Heart left ventricle (tissue), 16 donors: Measurements from ENCODE around the gene CASS4. TPM values are rescaled to one million over a fixed set of nuclear protein-coding genes. Genes with fewer than 3 reads are reported as not detected.
A peak's percentile ranks its signal among the peaks of the same experiment; 100 is the strongest.
"Not testable (repeated sequence)": the region's sequence is repeated elsewhere in the genome, so short reads cannot be mapped to it uniquely, and the experiment has no call there.

ENCODE experiments used
- ATAC-seq, 4 donors: fragments of 200-7000 bp; cut with Tn5 transposase; one replicate each; pipeline ENCODE4 v1.9.1; 2020 to 2022; ENCODE audit warnings: moderate library complexity in 4 of 4, mild to moderate bottlenecking in 3 of 4, moderate number of reproducible peaks in 1 of 4
- DNase-seq, 5 donors: peaks; one replicate each; pipeline ENCODE4 v3.0.0-alpha.2; 2020
- H3K27ac ChIP-seq, 12 donors: fragments of 200-600 bp; sonication (generic) in 4 of 12; one replicate each; pipeline versions ENCODE4 v1.5.0 to v1.8.0; 2016 to 2022; ENCODE audit warnings: mild to moderate bottlenecking in 2 of 12
- H3K27me3 ChIP-seq, 9 donors: fragments of 200-600 bp; sonication (generic) in 2 of 9; one replicate each; pipeline versions ENCODE4 v1.5.1 to v1.8.0; 2016 to 2022; ENCODE audit warnings: mild to moderate bottlenecking in 3 of 9
- H3K36me3 ChIP-seq, 9 donors: fragments of 200-600 bp; sonication (generic) in 2 of 9; one replicate each; pipeline versions ENCODE4 v1.5.0 to v1.8.0; 2018 to 2022; ENCODE audit warnings: mild to moderate bottlenecking in 2 of 9
- H3K4me1 ChIP-seq, 12 donors: fragments of 200-600 bp; sonication (generic) in 4 of 12; one replicate each; pipeline versions ENCODE4 v1.5.0 to v1.8.0; 2016 to 2022; ENCODE audit warnings: mild to moderate bottlenecking in 3 of 12
- H3K4me3 ChIP-seq, 12 donors: fragments of 200-600 bp; sonication (generic) in 4 of 12; one replicate each; pipeline versions ENCODE4 v1.5.0 to v1.8.0; 2017 to 2022; ENCODE audit warnings: mild to moderate bottlenecking in 9 of 12, moderate library complexity in 4 of 12
- H3K9me3 ChIP-seq, 12 donors: fragments of 200-600 bp; sonication (generic) in 4 of 12; one replicate each; pipeline versions ENCODE4 v1.5.0 to v1.8.0; 2016 to 2022; ENCODE audit warnings: mild to moderate bottlenecking in 1 of 12
- CTCF ChIP-seq, 12 donors: fragments of 200-600 bp; sonication (generic) in 4 of 12; IDR thresholded peaks; one replicate each; pipeline versions ENCODE4 v1.5.0 to v1.8.0; 2018 to 2022; ENCODE audit warnings: antibody characterized with exemption in 12 of 12, mild to moderate bottlenecking in 5 of 12
- POLR2A ChIP-seq, 2 donors: fragments of 450-650 bp; IDR thresholded peaks; one replicate each; pipeline ENCODE4 v1.6.1; 2017; ENCODE audit warnings: antibody characterized with exemption in 2 of 2, mild to moderate bottlenecking in 2 of 2, moderate library complexity in 2 of 2
- whole genome bisulfite sequencing, 4 donors: extraction: QIAGEN DNeasy Blood & Tissue Kit in 2 of 4; methylation state at CpG; one replicate each; pipeline versions ENCODE4 v1.1.5 to v1.1.7; 2013 to 2018; 5-methylcytosine and 5-hydroxymethylcytosine counted together
- intact Hi-C, 10 donors: fragments of 100-400 bp; cut with DNase I; formaldehyde crosslinking; loops; one replicate each; pipeline versions ENCODE4 v1.11.1 to v1.14.2; 2022
- polyA plus RNA-seq, 2 donors: library from polyadenylated mRNA; stranded (reverse); fragments of 200-250 nt; gene quantifications; one replicate each; pipeline ENCODE4 v1.2.3, GENCODE V29; 2013
- total RNA-seq, 9 donors: library from RNA; depleted of rRNA in 2 of 9; stranded (reverse); fragments of >200 nt in 2 of 9; fragmentation: NEBNext Ultra II Directional in 3 of 9; extraction: Animal tissue kit (Norgen Biotek cat#: 25700) in 3 of 9; gene quantifications; one replicate each; pipeline versions ENCODE4 v1.1.0 to v1.2.4, GENCODE V29; 2016 to 2023
- donor health status: ischemic (EF 13 %, LVEDD 7.1; RV severe dilation, severe dysfunction).
- donor health status: healthy with polysubstance abuse.
- donor health status: DM: no; HTN: yes; CAD: no.
- donor health status: DM: no; HTN: no; CAD: no.
- donor health status: ischemic (EF 25% LVEDD 6.9; RV normal size, moderate dysfunction).
- donor health status: ischemic (EF 25% LVEDD 5.7; RV mildly dilated, moderate dysfunction).
- donor health status: healthy.
- donor health status: DM: yes; HTN: yes; CAD: no.
- donor health status: ischemic (EF 35%, LVEDD 5.7; RV mildly dilated, moderate dysfunction).
- donor health status: nonischemic (EF 11% LVEDD 7.7; RV severe dilation, severe dysfunction).
- donor health status: DM: yes; HTN: yes; CAD: no.
- donor health status: PGD.
- donor health status: ischemic (EF 29% LVEDD 5.4; RV normal size, mild dysfunction).
- donor health status: nonischemic (EF 23%, LVEDD 6.1; RV moderate dilation, normal function).

Gene CASS4
- total and polyA plus RNA-seq, 11 donors, result 0.07 to 3.8 (median 0.49) TPM

GRCh38 chr20:56393653-56394052 lies 18.4 kb upstream of the CASS4 start:
- peaks cover 0 to 39% (median 34%) of the 10 kb centered on the region in 9 donors for H3K36me3 ChIP-seq
- ATAC-seq (no peak), DNase-seq (no peak)
- intact Hi-C loops, result loop anchor here in 6 of 10 donors (2.0 to 10.0 kb wide), 5 partner anchors 35 to 181 kb away; partner anchors contain the start of genes RTF2 (in 5 of the 6) and FAM210B (in 2 of the 6)
- no peaks in the 10 kb centered on the region for H3K27me3 ChIP-seq
- 68 to 77% (median 71%) methylated on average over 8 of the region's 8 CpGs for WGBS, 4 donors
- H3K27ac ChIP-seq, result no peak overlapping the region
- no peak for TF ChIP-seq CTCF (IDR thresholded peaks at IDR 0.05)
- TF ChIP-seq POLR2A (IDR thresholded peaks at IDR 0.05), result no peak
- H3K4me1 ChIP-seq, result peaks cover 0 to 32% (median 20%) of the 10 kb centered on the region in 12 donors
- no peaks in the 10 kb centered on the region for H3K9me3 ChIP-seq
- peak overlapping the region in 10 of 12 donors; percentile 73 to 93 (median 84) for H3K4me3 ChIP-seq

- intact Hi-C loops, result loop anchor here in 3 of 10 donors (5.0 to 10.0 kb wide), 3 partner anchors 67 to 180 kb away; partner anchors contain the start of gene RTF2 (in 2 of the 3)
- no peak for DNase-seq
- 76 to 80% (median 78%) methylated on average over 4 of the region's 4 CpGs for WGBS, 4 donors
Measured at GRCh38 chr20:56395166-56395565, 16.9 kb upstream of the CASS4 start.

GRCh38 chr20:56400001-56400640 lies 11.9 kb upstream of the CASS4 start:
- Histone ChIP-seq H3K27ac (no peak overlapping the region), H3K9me3 (no peaks in the 10 kb centered on the region), H3K36me3 (peaks cover 0 to 100% (median 95%) of the 10 kb centered on the region in 9 donors), H3K4me1 (peaks cover 0 to 12% (median 5%) of the 10 kb centered on the region in 12 donors), H3K27me3 (no peaks in the 10 kb centered on the region), H3K4me3 (no peak overlapping the region)
- DNase-seq, result peak in 2 of 5 donors; percentile 56 to 58
- TF ChIP-seq POLR2A (IDR thresholded peaks at IDR 0.05), result no peak
- peak; percentile 71 to 91 (median 85) for TF ChIP-seq CTCF (IDR thresholded peaks at IDR 0.05)
- intact Hi-C loops, result loop anchor here in 2 of 10 donors (1.0 to 5.0 kb wide), 2 partner anchors 62 to 68 kb away; partner anchors contain the start of gene RTF2 (in 1 of the 2)
- peak in 2 of 4 donors; percentile 44 to 69 for ATAC-seq

More at GRCh38 chr20:56395166-56395565, 16.9 kb upstream of the CASS4 start:
- Histone ChIP-seq H3K36me3 (peaks cover 0 to 55% (median 48%) of the 10 kb centered on the region in 9 donors), H3K27me3 (no peaks in the 10 kb centered on the region), H3K4me1 (peaks cover 0 to 37% (median 26%) of the 10 kb centered on the region in 12 donors), H3K9me3 (no peaks in the 10 kb centered on the region), H3K4me3 (no peak overlapping the region), H3K27ac (no peak overlapping the region)
- ATAC-seq, result no peak
- TF ChIP-seq CTCF (IDR thresholded peaks at IDR 0.05) (no peak), POLR2A (IDR thresholded peaks at IDR 0.05) (no peak)

GRCh38 chr20:56403465-56403864 lies 8.6 kb upstream of the CASS4 start:
- no peaks in the 10 kb centered on the region for H3K9me3 ChIP-seq
- no peak overlapping the region for H3K4me3 ChIP-seq
- no peak for DNase-seq
- intact Hi-C loops, result loop anchor here in 1 of 10 donors (5.0 kb wide), 1 partner anchor 59 kb away; no protein-coding TSS in a partner anchor
- no peak overlapping the region for H3K27ac ChIP-seq
- peaks cover 0 to 98% (median 96%) of the 10 kb centered on the region in 9 donors for H3K36me3 ChIP-seq
- H3K27me3 ChIP-seq, result no peaks in the 10 kb centered on the region
- TF ChIP-seq CTCF (IDR thresholded peaks at IDR 0.05) (no peak), POLR2A (IDR thresholded peaks at IDR 0.05) (no peak)
- ATAC-seq, result peak in 1 of 4 donors; percentile 15
- WGBS, 4 donors, result 91 to 94% (median 92%) methylated on average over 24 to 26 of the region's 26 CpGs
- peaks cover 0 to 29% (median 5%) of the 10 kb centered on the region in 12 donors for H3K4me1 ChIP-seq

GRCh38 chr20:56405356-56405755 lies 6.7 kb upstream of the CASS4 start:
- H3K27ac ChIP-seq, H3K9me3 ChIP-seq, ATAC-seq, DNase-seq, intact Hi-C loops, H3K27me3 ChIP-seq, H3K4me3 ChIP-seq: not testable (repeated sequence)
- Histone ChIP-seq H3K4me1 (peaks cover 0 to 38% (median 8%) of the 10 kb centered on the region in 12 donors), H3K36me3 (peaks cover 0 to 87% (median 77%) of the 10 kb centered on the region in 9 donors)
- WGBS, 4 donors, result 96 to 98% (median 97%) methylated on average over 12 of the region's 12 CpGs
